A549 (cell line): Measurements from ENCODE around the gene WFIKKN1. TPM values are rescaled to one million over a fixed set of nuclear protein-coding genes. Genes with fewer than 3 reads are reported as not detected.

Experiments used
- ATAC-seq, 2 experiments: fragments of 200-7000 bp in 1 of 2; fragments of >200 bp in 1 of 2; cut with Nextera tagmentation in 1 of 2; cut with Tn5 transposase in 1 of 2; 3 replicates each; pipeline versions ENCODE4 v1.8.0 to v1.9.1; 2018 to 2020; ENCODE audit warnings: mild to moderate bottlenecking in 1 of 2, moderate library complexity in 1 of 2
- CTCF ChIA-PET: fragments of 300-600 bp; sonication (Branson Sonifier 250); formaldehyde crosslinking; extraction: SDS; loops from one replicate; lab custom pipeline; 2021; ENCODE audit warnings: antibody characterized with exemption, inconsistent platforms; lab: Yijun Ruan, JAX
- POLR2A ChIA-PET: fragments of 350-600 bp; formaldehyde crosslinking; extraction: SDS; loops from one replicate; lab custom pipeline; 2021; ENCODE audit warnings: antibody characterized with exemption, inconsistent platforms; lab: Yijun Ruan, JAX
- DNase-seq, 2 experiments: peaks; one replicate each; pipeline versions ENCODE4 v3.0.0 to v3.0.0-alpha.2; 2011 to 2016; ENCODE audit warnings: low read depth in 1 of 2, low spot score in 1 of 2
- FAIRE-seq: peaks from 2 replicates; lab custom pipeline; 2011; peaks lifted over from hg19 to GRCh38; lab: Jason Lieb, UNC
- H3K27ac ChIP-seq, 2 experiments: fragments of >200 bp; sonication (Bioruptor Twin); formaldehyde crosslinking; 3 replicates each; pipeline ENCODE4 v1.5.1; 2016 to 2017
- H3K4me1 ChIP-seq: fragments of >200 bp; sonication (Bioruptor Twin); formaldehyde crosslinking; 3 replicates; pipeline ENCODE4 v1.6.1; 2016
- H3K4me2 ChIP-seq: fragments of >200 bp; sonication (Bioruptor Twin); formaldehyde crosslinking; 3 replicates; pipeline ENCODE4 v1.6.1; 2016
- H3K4me3 ChIP-seq: fragments of >200 bp; sonication (Bioruptor Twin); formaldehyde crosslinking; 3 replicates; pipeline ENCODE4 v1.5.1; 2016
- H3K9me3 ChIP-seq: fragments of >200 bp; sonication (Bioruptor Twin); formaldehyde crosslinking; 3 replicates; pipeline ENCODE4 v1.6.1; 2016
- BHLHE40 ChIP-seq: IDR thresholded peaks from 2 replicates; pipeline ENCODE4 v1.6.1; 2012; ENCODE audit warnings: low read depth, low read length, inconsistent platforms
- CEBPB ChIP-seq, 2 experiments: fragments of >200 bp in 1 of 2; sonication (Bioruptor Twin) in 1 of 2; formaldehyde crosslinking in 1 of 2; IDR thresholded peaks; 2 replicates each; pipeline ENCODE4 v1.6.1; 2012 to 2016
- EHF ChIP-seq: fragments of 250-450 bp; sonication (Bioruptor Pico); IDR thresholded peaks from 2 replicates; pipeline ENCODE4 v1.5.0; 2020; ENCODE audit warnings: mild to moderate bottlenecking
- EHMT2 ChIP-seq: fragments of 200-600 bp; sonication (generic); IDR thresholded peaks from 2 replicates; pipeline ENCODE4 v1.6.1; 2016; ENCODE audit warnings: antibody characterized with exemption, low read depth, mild to moderate bottlenecking, moderate library complexity
- ESRRA ChIP-seq: fragments of 150-350 bp; IDR thresholded peaks from 2 replicates; pipeline ENCODE4 v1.6.1; 2014; ENCODE audit warnings: mild to moderate bottlenecking, low read length, borderline replicate concordance
- MAZ ChIP-seq: fragments of 150-350 bp; IDR thresholded peaks from 2 replicates; pipeline ENCODE4 v1.6.1; 2014; ENCODE audit warnings: antibody characterized with exemption, low read depth, low read length, borderline replicate concordance
- NFE2L2 ChIP-seq: fragments of 150-350 bp; conservative IDR thresholded peaks from 2 replicates; pipeline ENCODE4 v1.6.1; 2014; ENCODE audit warnings: low read length
- NR3C1 ChIP-seq: fragments of >200 bp; sonication (Bioruptor Twin); formaldehyde crosslinking; IDR thresholded peaks from 3 replicates; pipeline ENCODE4 v1.6.1; 2017
- POLR2A ChIP-seq: IDR thresholded peaks from 2 replicates; pipeline ENCODE4 v1.6.1; 2012; ENCODE audit warnings: mild to moderate bottlenecking, low read length
- RFX5 ChIP-seq: fragments of 450-650 bp; IDR thresholded peaks from 2 replicates; pipeline ENCODE4 v1.7.1; 2014; ENCODE audit warnings: antibody characterized with exemption, mild to moderate bottlenecking, moderate library complexity
- RNF2 ChIP-seq: fragments of 200-600 bp; sonication (generic); IDR thresholded peaks from 2 replicates; pipeline ENCODE4 v1.6.1; 2016; ENCODE audit warnings: low read depth, mild to moderate bottlenecking, antibody characterized with exemption, moderate library complexity, borderline replicate concordance
- SREBF2 ChIP-seq: fragments of 450-650 bp; IDR thresholded peaks from 2 replicates; pipeline ENCODE4 v1.6.1; 2014; ENCODE audit warnings: mild to moderate bottlenecking, moderate library complexity
- ZC3H11A ChIP-seq: fragments of 450-650 bp; IDR thresholded peaks from 2 replicates; pipeline ENCODE4 v1.6.1; 2014; ENCODE audit warnings: antibody characterized with exemption, mild to moderate bottlenecking
- WGBS: methylation state at CpG from one replicate; pipeline ENCODE4 v1.1.6; 2017; ENCODE audit errors: missing lambda C conversion rate; 5-methylcytosine and 5-hydroxymethylcytosine counted together
- polyA plus RNA-seq, 4 experiments: library from polyadenylated mRNA; depleted of rRNA in 3 of 4; stranded (reverse); fragments of >200 nt; fragmentation: RNase III in 1 of 4; extraction: RNeasy Plus Mini Kit Qiagen cat#74134 plus additional on column Dnase treatment in 1 of 4; gene quantifications; 2 replicates in 3 of 4; 3 replicates in 1 of 4; pipeline ENCODE4 v1.2.3, GENCODE V29; 2011 to 2017
- TF ChIP-seq, protein P1 (sequence below): fragments of 150-350 bp; IDR thresholded peaks from 2 replicates; pipeline ENCODE4 v1.6.1; 2014; ENCODE audit warnings: low read depth, mild to moderate bottlenecking, low read length
- TF ChIP-seq, protein P2 (sequence below): IDR thresholded peaks from 2 replicates; pipeline ENCODE4 v1.6.1; 2012
- TF ChIP-seq, protein P3 (sequence below): fragments of 250-450 bp; sonication (Bioruptor Pico); IDR thresholded peaks from 2 replicates; pipeline ENCODE4 v1.5.0; 2021; ENCODE audit warnings: mild to moderate bottlenecking, moderate library complexity, borderline replicate concordance
- TF ChIP-seq, protein P4 (sequence below): IDR thresholded peaks from 2 replicates; pipeline ENCODE4 v1.6.1; 2012; ENCODE audit warnings: low read depth, borderline replicate concordance

Gene WFIKKN1
- polyA plus RNA-seq, 2 of the 4 experiments (the other 2 are of a cell fraction) = 0.05 to 0.23 TPM

DNA sequence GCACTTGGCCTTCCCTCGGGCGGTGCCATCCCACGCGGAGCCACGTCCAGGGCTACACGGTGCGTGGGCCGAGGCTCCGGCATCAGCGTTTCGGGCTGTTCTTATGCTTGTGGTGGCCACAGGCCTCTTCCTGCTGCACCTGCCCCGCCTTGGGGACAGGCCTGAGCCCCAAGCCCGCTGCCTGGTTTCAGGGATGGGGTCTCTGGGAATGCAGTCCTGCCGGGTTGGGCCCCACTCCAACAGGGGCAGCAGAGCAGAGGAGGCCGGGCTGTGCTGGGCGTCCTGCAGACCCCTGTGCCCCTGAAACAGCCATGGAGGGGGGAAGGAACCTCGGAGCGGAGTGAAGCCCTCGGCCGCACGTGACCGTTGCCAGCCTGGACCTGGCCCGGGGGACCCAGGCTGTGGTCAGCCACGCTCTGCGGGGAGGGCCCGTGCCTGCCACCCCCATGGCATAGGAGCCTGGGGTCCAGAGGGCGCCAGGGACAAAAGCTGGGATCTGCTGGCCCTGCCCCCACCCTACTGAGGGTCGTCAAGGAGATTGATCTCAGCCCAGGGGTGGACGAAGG, 453 bp upstream of the WFIKKN1 start:
- H3K4me3 ChIP-seq = no peak overlapping the region
- ChIA-PET CTCF (no interaction called here), POLR2A (no interaction called here)
- peak overlapping the region in 1 of 2 experiments; percentile 30; a peak in 1 of 6 replicates for H3K27ac ChIP-seq
- no peak for FAIRE-seq
- H3K4me1 ChIP-seq = peaks cover 51% of the 10 kb centered on the region
- TF ChIP-seq NFE2L2 = no peak
- TF ChIP-seq ESRRA = no peak
- no peak for TF ChIP-seq SREBF2
- no peak for TF ChIP-seq ZC3H11A
- TF ChIP-seq, protein P1, sequence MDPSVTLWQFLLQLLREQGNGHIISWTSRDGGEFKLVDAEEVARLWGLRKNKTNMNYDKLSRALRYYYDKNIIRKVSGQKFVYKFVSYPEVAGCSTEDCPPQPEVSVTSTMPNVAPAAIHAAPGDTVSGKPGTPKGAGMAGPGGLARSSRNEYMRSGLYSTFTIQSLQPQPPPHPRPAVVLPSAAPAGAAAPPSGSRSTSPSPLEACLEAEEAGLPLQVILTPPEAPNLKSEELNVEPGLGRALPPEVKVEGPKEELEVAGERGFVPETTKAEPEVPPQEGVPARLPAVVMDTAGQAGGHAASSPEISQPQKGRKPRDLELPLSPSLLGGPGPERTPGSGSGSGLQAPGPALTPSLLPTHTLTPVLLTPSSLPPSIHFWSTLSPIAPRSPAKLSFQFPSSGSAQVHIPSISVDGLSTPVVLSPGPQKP = no peak
- TF ChIP-seq POLR2A = no peak
- TF ChIP-seq MAZ = no peak
- TF ChIP-seq CEBPB (IDR thresholded peaks at IDR 0.05) = no peak
- TF ChIP-seq EHMT2 = no peak
- WGBS = 90% methylated on average over 11 of the region's 29 CpGs
- no peak for ATAC-seq
- DNase-seq = no peak
- H3K9me3 ChIP-seq = no peaks in the 10 kb centered on the region
- H3K4me2 ChIP-seq = no peak overlapping the region

DNA sequence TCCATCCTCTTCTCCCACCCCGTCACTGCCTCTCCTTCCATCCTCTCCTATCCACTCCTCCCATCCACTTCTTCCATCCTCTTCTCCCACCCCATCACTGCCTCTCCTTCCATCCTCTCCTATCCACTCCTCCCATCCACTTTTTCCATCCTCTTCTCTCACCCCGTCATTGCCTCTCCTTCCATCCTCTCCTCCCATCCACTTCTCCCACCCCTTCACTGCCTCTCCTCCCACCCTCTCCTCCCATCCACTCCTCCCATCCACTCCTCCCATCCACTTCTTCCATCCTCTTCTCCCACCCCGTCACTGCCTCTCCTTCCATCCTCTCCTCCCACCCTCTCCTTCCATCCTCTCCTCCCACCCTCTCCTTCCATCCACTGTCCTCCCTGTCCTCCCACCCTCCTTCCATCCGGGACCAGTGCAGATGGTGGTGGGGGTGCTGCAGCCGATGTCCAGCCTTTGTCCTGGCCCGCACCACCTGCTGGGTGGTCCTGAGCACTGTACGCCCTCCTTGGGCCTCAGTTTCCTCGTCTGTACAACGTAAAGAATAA, 1.1 kb downstream of the WFIKKN1 start:
- WGBS = 86% methylated on average over 8 of the region's 9 CpGs
- DNase-seq (no peak), FAIRE-seq (no peak), ATAC-seq (no peak)
- Histone ChIP-seq H3K4me1 (peaks cover 40% of the 10 kb centered on the region), H3K4me3 (no peak overlapping the region), H3K4me2 (no peak overlapping the region), H3K9me3 (no peaks in the 10 kb centered on the region), H3K27ac (no peak overlapping the region)
- POLR2A ChIA-PET = no interaction called here
- CTCF ChIA-PET = interaction anchor here (0.5 kb wide), 1 partner anchor 1687 kb away, joined by 3 read pairs; no protein-coding TSS in a partner anchor
- TF ChIP-seq NR3C1 = no peak
- TF ChIP-seq MAZ = no peak
- TF ChIP-seq, protein P2, sequence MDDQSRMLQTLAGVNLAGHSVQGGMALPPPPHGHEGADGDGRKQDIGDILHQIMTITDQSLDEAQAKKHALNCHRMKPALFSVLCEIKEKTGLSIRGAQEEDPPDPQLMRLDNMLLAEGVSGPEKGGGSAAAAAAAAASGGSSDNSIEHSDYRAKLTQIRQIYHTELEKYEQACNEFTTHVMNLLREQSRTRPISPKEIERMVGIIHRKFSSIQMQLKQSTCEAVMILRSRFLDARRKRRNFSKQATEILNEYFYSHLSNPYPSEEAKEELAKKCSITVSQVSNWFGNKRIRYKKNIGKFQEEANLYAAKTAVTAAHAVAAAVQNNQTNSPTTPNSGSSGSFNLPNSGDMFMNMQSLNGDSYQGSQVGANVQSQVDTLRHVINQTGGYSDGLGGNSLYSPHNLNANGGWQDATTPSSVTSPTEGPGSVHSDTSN = no peak
- TF ChIP-seq RNF2 = no peak
- TF ChIP-seq, protein P3, sequence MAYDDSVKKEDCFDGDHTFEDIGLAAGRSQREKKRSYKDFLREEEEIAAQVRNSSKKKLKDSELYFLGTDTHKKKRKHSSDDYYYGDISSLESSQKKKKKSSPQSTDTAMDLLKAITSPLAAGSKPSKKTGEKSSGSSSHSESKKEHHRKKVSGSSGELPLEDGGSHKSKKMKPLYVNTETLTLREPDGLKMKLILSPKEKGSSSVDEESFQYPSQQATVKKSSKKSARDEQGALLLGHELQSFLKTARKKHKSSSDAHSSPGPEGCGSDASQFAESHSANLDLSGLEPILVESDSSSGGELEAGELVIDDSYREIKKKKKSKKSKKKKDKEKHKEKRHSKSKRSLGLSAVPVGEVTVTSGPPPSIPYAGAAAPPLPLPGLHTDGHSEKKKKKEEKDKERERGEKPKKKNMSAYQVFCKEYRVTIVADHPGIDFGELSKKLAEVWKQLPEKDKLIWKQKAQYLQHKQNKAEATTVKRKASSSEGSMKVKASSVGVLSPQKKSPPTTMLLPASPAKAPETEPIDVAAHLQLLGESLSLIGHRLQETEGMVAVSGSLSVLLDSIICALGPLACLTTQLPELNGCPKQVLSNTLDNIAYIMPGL (CRISPR knock-in tag) = no peak
- TF ChIP-seq BHLHE40 = no peak
- no peak for TF ChIP-seq RFX5
- TF ChIP-seq, protein P4, sequence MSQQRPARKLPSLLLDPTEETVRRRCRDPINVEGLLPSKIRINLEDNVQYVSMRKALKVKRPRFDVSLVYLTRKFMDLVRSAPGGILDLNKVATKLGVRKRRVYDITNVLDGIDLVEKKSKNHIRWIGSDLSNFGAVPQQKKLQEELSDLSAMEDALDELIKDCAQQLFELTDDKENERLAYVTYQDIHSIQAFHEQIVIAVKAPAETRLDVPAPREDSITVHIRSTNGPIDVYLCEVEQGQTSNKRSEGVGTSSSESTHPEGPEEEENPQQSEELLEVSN = no peak
- no peak for TF ChIP-seq EHF (CRISPR knock-in tag)
